ENCODE measurements around the gene SPRED2. TPM values are rescaled to one million over a fixed set of nuclear protein-coding genes. Genes with fewer than 3 reads are reported as not detected.

Gene SPRED2
- total RNA-seq, 2 donors from 2014 or later: 21.9 to 22.3 TPM

DNA sequence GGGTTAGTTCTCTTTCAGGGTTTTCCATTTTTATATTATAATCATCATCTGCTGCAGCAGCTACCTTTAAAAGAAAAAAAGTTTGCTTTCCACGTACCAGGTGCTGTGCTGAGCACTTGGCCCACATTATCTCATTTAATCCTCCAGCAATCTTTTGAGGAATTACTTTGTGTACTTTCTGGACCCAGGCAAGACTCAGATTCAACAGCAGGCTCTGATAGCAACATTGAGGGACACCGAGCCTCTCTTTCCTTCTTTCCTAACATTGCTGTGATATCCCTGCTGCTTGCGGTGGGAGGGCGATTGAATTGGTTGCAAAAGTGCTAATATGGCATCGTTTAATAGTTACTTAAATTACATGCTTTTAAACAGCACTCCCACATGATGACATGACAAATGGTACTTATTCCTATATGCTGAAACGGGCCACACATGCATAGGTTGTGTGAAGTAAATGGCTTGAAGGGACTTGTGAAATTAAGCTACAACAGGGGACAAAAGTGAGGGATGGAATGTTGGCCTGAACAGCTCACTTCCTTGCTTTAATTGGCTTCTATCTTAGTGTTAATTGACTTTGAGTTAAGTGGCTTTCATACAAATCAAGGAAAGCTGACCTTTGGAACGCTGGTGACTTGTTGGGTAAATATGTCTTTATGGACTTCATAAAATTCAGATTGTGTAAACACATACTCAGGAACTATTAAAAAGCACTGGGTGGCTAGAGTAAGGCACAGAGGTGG lies 21.2 kb downstream of the SPRED2 start:
- ATAC-seq (ENCODE audit: insufficient number of reproducible peaks, low FRiP score, low read depth): no peak
- no peak overlapping the region for H3K27ac ChIP-seq
- no peaks in the 10 kb centered on the region for H3K9me3 ChIP-seq
- no peaks in the 10 kb centered on the region for H3K36me3 ChIP-seq
- no peaks in the 10 kb centered on the region for H3K27me3 ChIP-seq (replicated peaks; ENCODE audit: insufficient read depth)
- TF ChIP-seq CTCF (IDR thresholded peaks at IDR 0.05): no peak
- no peak overlapping the region for H3K4me3 ChIP-seq
- DNase-seq (ENCODE audit: low spot score): no peak
- peaks cover 0 to 7% of the 10 kb centered on the region in 2 donors for H3K4me1 ChIP-seq (ENCODE audit: control insufficient read depth in 1 of 2, low read depth in 2 of 2)

DNA sequence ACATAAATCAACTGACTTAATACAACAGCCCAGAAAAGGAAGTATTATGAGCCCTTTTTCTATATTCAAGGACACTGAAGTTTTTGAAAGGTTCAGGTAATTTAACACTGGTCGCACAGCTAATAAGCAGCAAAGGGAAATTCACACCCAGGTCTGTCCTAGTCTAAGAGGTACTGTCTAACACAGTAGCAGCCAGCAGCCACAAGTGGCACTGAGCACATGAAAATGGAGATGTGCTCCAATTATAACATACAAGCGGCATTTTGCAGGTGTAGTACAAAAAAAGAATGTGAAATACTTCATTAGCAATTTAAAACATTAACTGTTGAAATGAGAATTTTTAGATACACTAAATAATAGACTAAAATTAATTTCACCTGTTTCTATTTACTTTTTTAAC lies 23.4 kb downstream of the SPRED2 start:
- no peak overlapping the region for H3K27ac ChIP-seq
- no peaks in the 10 kb centered on the region for H3K9me3 ChIP-seq
- H3K36me3 ChIP-seq: no peaks in the 10 kb centered on the region
- H3K4me1 ChIP-seq (ENCODE audit: control insufficient read depth in 1 of 2, low read depth in 2 of 2): peaks cover 0 to 7% of the 10 kb centered on the region in 2 donors
- H3K27me3 ChIP-seq (replicated peaks; ENCODE audit: insufficient read depth): no peaks in the 10 kb centered on the region
- DNase-seq (ENCODE audit: low spot score) (no peak), ATAC-seq (ENCODE audit: insufficient number of reproducible peaks, low FRiP score, low read depth) (no peak)
- no peak for TF ChIP-seq CTCF (IDR thresholded peaks at IDR 0.05)
- H3K4me3 ChIP-seq: no peak overlapping the region

DNA sequence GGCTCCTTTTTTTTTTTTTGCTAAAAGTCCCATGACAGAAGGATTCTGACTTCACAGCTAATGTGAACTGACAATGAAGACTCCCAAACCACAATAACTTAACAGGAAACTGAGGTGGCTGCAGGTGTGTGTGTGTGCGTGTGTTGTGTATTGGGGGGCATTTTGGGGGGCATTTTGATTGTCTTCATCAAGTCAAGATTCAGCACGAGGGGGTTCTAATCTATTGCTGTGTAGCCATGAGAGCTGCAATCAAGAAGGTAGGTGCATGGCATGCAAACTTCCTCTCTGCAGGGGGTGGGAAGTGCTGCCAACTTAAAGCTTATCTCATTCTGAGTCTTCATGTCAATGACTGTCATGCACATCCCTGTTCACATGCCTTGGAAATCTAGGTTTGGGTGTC lies 25.2 kb downstream of the SPRED2 start:
- no peaks in the 10 kb centered on the region for H3K36me3 ChIP-seq
- no peak overlapping the region for H3K27ac ChIP-seq
- H3K4me1 ChIP-seq (ENCODE audit: control insufficient read depth in 1 of 2, low read depth in 2 of 2): peaks cover 4 to 13% of the 10 kb centered on the region in 2 donors
- H3K9me3 ChIP-seq: no peaks in the 10 kb centered on the region
- ATAC-seq (ENCODE audit: insufficient number of reproducible peaks, low FRiP score, low read depth) (no peak), DNase-seq (ENCODE audit: low spot score) (no peak)
- no peaks in the 10 kb centered on the region for H3K27me3 ChIP-seq (replicated peaks; ENCODE audit: insufficient read depth)
- TF ChIP-seq CTCF (IDR thresholded peaks at IDR 0.05): no peak
- no peak overlapping the region for H3K4me3 ChIP-seq

DNA sequence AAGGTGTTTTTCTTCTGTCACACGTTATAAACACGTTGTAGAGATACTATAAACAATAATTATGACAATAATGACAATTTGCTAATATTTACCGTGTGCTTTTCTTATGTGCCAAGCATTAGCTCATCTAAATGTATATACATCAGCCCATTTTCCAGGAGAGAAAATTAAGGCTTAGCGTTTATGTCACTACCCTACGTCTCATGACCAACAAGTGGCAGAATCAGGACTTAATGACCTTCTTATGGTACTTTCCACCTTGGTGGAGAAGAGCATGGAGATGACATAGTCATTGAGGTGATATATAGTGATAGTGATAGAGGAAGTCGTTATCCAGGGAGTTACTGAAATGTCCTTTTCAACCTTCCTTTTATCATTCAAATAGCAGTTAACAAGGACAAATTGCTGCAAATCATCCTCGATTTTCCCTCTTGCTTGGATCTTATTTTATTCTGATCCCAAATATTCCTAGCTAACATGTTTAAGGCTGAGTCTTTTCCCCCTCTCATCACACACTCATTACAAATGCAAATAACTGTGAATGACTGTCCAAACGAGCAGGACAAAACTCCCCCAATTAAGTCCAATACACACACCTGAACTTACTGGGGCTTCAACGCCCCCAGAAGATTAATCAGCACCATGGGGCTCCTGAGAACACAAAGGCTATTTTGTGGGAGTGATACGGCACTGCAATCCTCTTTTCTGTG lies 27.3 kb downstream of the SPRED2 start:
- Histone ChIP-seq H3K27me3 (replicated peaks; ENCODE audit: insufficient read depth) (no peaks in the 10 kb centered on the region), H3K4me1 (ENCODE audit: control insufficient read depth in 1 of 2, low read depth in 2 of 2) (peaks cover 4 to 16% of the 10 kb centered on the region in 2 donors), H3K4me3 (no peak overlapping the region), H3K36me3 (no peaks in the 10 kb centered on the region), H3K27ac (no peak overlapping the region), H3K9me3 (no peaks in the 10 kb centered on the region)
- DNase-seq (ENCODE audit: low spot score) (no peak), ATAC-seq (ENCODE audit: insufficient number of reproducible peaks, low FRiP score, low read depth) (no peak)
- TF ChIP-seq CTCF (IDR thresholded peaks at IDR 0.05): no peak

DNA sequence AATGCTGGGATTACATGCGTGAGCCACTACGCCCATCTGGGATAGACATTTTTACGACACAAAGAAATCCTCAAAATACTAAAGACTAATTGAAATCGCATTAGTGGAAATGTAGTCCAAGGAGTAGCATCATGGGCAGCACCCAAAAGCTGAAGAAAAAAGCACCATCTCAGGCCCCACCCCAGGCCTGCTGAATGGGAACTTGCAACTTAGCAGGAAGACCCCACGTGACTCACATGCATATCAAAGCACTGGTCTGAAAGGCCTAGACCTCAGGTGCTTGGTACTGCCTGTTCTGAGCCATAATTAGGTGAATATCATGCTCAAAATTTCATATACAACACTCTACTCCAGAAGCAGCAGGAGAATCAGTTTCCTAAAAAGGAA lies 28.9 kb downstream of the SPRED2 start:
- no peak for TF ChIP-seq CTCF (IDR thresholded peaks at IDR 0.05)
- Histone ChIP-seq H3K27me3 (replicated peaks; ENCODE audit: insufficient read depth) (no peaks in the 10 kb centered on the region), H3K27ac (no peak overlapping the region), H3K9me3 (no peaks in the 10 kb centered on the region), H3K4me1 (ENCODE audit: control insufficient read depth in 1 of 2, low read depth in 2 of 2) (peaks cover 4 to 16% of the 10 kb centered on the region in 2 donors), H3K4me3 (no peak overlapping the region), H3K36me3 (no peaks in the 10 kb centered on the region)
- DNase-seq (ENCODE audit: low spot score): no peak
- no peak for ATAC-seq (ENCODE audit: insufficient number of reproducible peaks, low FRiP score, low read depth)
